ENCODE data around the gene CAT.

Gene CAT

DNA sequence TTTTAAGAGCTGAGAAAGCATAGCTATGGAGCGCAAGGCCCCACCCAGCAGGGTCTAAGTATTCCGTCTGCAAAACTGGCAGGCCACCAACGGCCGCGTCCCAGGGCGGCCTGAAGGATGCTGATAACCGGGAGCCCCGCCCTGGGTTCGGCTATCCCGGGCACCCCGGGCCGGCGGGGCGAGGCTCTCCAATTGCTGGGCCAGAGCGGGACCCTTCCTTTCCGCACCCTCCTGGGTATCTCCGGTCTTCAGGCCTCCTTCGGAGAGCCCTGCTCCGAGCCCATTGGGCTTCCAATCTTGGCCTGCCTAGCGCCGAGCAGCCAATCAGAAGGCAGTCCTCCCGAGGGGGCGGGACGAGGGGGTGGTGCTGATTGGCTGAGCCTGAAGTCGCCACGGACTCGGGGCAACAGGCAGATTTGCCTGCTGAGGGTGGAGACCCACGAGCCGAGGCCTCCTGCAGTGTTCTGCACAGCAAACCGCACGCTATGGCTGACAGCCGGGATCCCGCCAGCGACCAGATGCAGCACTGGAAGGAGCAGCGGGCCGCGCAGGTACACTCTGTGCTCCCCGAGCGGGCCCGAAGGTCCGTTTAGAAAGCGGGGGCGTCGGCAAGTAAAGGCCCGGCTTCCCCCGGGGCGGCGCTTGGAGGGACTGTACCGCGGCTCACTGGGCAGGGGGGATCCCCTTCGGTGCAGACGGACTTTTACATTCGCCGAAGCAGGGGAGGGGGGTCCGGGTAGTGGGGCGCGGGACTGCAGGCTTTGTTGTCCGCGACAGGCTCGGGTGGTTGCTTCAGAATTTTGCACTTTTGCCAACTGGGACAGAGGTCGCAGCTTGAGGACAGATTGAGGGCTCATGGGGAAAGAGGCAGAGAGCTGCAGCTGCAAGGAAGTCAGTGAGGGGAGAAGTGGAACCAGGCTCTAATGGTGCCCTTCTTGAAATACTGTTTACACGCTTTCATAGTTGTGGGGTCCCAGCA lies at the start of gene CAT:
CAT (plus strand) TSS at position 406 of the 979 bp plus-strand sequence; CDS start at position 486, 80 bp downstream.
- Histone ChIP-seq H3K9ac (ENCODE audit: low read length) (no peak within 1 kb of the TSS), H3K4me3 (ENCODE audit: low read length) (no peak within 1 kb of the TSS), H3K9me3 (ENCODE audit: control insufficient read depth, low read depth, low read length) (no peaks in the 10 kb centered on the region), H3K27ac (ENCODE audit: low read length) (no peak within 1 kb of the TSS), H3K4me1 (ENCODE audit: control insufficient read depth, low read depth, low read length) (no peaks in the 10 kb centered on the region), H3K36me3 (ENCODE audit: control insufficient read depth, low read depth, low read length) (no peaks in the 10 kb centered on the region), H3K27me3 (ENCODE audit: control insufficient read depth, insufficient read depth, low read length) (no peaks in the 10 kb centered on the region)

DNA sequence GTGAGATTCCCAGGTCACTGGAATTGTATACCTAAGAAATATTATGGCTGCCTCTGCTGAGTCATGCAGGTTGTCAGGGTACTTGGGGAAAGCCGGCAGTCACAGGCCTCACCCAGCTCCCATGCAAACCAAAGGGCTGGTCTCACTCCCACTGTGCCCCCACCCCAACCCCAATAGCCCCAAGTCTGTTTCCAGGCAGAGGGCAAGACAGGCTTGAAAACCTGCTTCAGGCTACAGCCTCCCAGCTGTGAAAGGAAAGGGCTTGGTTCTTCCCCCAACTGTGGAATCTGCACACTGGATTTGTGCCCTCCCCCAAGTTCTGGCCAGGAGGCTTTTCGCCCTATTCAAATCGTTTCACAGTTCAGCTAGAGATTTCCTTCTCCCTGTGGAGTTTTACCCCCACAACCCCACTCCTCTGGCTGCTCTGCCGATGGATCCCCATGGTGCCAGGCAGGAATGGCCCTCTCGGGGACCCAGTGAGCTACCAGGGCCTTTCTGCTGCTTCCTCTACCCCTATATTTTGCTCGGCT lies 43.9 kb upstream of the CAT start:
- no peak overlapping the region for H3K9ac ChIP-seq (ENCODE audit: low read length)
- no peak overlapping the region for H3K4me3 ChIP-seq (ENCODE audit: low read length)
- no peaks in the 10 kb centered on the region for H3K36me3 ChIP-seq (ENCODE audit: control insufficient read depth, low read depth, low read length)
- H3K9me3 ChIP-seq (ENCODE audit: control insufficient read depth, low read depth, low read length): no peaks in the 10 kb centered on the region
- no peak overlapping the region for H3K27ac ChIP-seq (ENCODE audit: low read length)
- H3K27me3 ChIP-seq (ENCODE audit: control insufficient read depth, insufficient read depth, low read length): no peaks in the 10 kb centered on the region
- no peaks in the 10 kb centered on the region for H3K4me1 ChIP-seq (ENCODE audit: control insufficient read depth, low read depth, low read length)

- Histone ChIP-seq H3K27ac (ENCODE audit: low read length) (no peak overlapping the region), H3K4me1 (ENCODE audit: control insufficient read depth, low read depth, low read length) (no peaks in the 10 kb centered on the region), H3K36me3 (ENCODE audit: control insufficient read depth, low read depth, low read length) (no peaks in the 10 kb centered on the region), H3K4me3 (ENCODE audit: low read length) (no peak overlapping the region), H3K9me3 (ENCODE audit: control insufficient read depth, low read depth, low read length) (no peaks in the 10 kb centered on the region), H3K9ac (ENCODE audit: low read length) (no peak overlapping the region), H3K27me3 (ENCODE audit: control insufficient read depth, insufficient read depth, low read length) (no peaks in the 10 kb centered on the region)
Observed at GRCh38 chr11:34395916-34396550, 42.7 kb upstream of the CAT start.

DNA sequence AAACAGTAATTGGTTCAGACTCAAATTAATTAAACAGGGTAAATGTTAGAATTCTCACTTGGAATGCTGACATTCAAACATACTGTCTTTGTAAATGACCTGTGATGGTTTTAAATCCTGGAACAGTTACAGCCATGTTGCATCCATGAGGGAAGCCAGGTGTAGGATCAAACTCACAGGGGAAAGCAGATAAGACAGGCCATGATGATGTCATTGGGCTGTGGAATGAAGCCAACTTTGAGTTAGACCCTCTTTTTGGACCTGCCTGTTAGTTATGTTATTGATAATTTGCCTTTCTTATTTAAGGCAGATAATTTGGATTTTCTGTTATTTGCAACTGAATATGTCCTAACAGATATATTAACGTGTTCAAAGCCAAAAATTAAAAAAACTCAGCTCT lies 41.6 kb upstream of the CAT start:
- Histone ChIP-seq H3K9me3 (ENCODE audit: control insufficient read depth, low read depth, low read length) (no peaks in the 10 kb centered on the region), H3K4me1 (ENCODE audit: control insufficient read depth, low read depth, low read length) (no peaks in the 10 kb centered on the region), H3K27ac (ENCODE audit: low read length) (no peak overlapping the region), H3K4me3 (ENCODE audit: low read length) (no peak overlapping the region), H3K9ac (ENCODE audit: low read length) (no peak overlapping the region), H3K36me3 (ENCODE audit: control insufficient read depth, low read depth, low read length) (no peaks in the 10 kb centered on the region), H3K27me3 (ENCODE audit: control insufficient read depth, insufficient read depth, low read length) (no peaks in the 10 kb centered on the region)

GRCh38 chr11:34397811-34398210 lies 40.9 kb upstream of the CAT start:
- Histone ChIP-seq H3K27ac (ENCODE audit: low read length) (no peak overlapping the region), H3K4me3 (ENCODE audit: low read length) (no peak overlapping the region), H3K9me3 (ENCODE audit: control insufficient read depth, low read depth, low read length) (no peaks in the 10 kb centered on the region), H3K27me3 (ENCODE audit: control insufficient read depth, insufficient read depth, low read length) (no peaks in the 10 kb centered on the region), H3K4me1 (ENCODE audit: control insufficient read depth, low read depth, low read length) (no peaks in the 10 kb centered on the region), H3K9ac (ENCODE audit: low read length) (no peak overlapping the region), H3K36me3 (ENCODE audit: control insufficient read depth, low read depth, low read length) (no peaks in the 10 kb centered on the region)

DNA sequence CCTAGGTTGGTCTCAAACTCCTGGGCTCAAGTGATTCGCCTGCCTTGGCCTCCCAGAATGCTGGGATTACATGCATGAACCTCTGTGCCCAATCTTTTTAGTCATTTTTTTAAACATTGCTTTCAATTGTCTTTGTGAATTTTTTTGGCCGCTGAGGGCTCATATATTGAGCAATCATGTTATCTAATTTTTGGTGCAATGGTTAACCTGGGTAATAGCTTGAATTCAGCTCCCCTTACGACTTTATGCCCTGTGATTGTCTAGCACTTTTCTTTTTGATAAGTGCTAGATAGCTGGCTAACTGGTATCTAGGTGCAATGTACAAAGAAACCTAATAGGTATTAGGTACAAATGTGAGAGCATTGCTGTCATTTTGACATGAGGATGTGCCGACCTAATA lies 35.3 kb upstream of the CAT start:
- H3K9ac ChIP-seq (ENCODE audit: low read length): no peak overlapping the region
- H3K27me3 ChIP-seq (ENCODE audit: control insufficient read depth, insufficient read depth, low read length): no peaks in the 10 kb centered on the region
- no peak overlapping the region for H3K4me3 ChIP-seq (ENCODE audit: low read length)
- no peaks in the 10 kb centered on the region for H3K9me3 ChIP-seq (ENCODE audit: control insufficient read depth, low read depth, low read length)
- H3K4me1 ChIP-seq (ENCODE audit: control insufficient read depth, low read depth, low read length): no peaks in the 10 kb centered on the region
- H3K27ac ChIP-seq (ENCODE audit: low read length): no peak overlapping the region
- no peaks in the 10 kb centered on the region for H3K36me3 ChIP-seq (ENCODE audit: control insufficient read depth, low read depth, low read length)

GRCh38 chr11:34404280-34404679 lies 34.5 kb upstream of the CAT start:
- no peak overlapping the region for H3K9ac ChIP-seq (ENCODE audit: low read length)
- H3K4me3 ChIP-seq (ENCODE audit: low read length): no peak overlapping the region
- no peaks in the 10 kb centered on the region for H3K4me1 ChIP-seq (ENCODE audit: control insufficient read depth, low read depth, low read length)
- H3K36me3 ChIP-seq (ENCODE audit: control insufficient read depth, low read depth, low read length): no peaks in the 10 kb centered on the region
- no peaks in the 10 kb centered on the region for H3K9me3 ChIP-seq (ENCODE audit: control insufficient read depth, low read depth, low read length)
- no peak overlapping the region for H3K27ac ChIP-seq (ENCODE audit: low read length)
- H3K27me3 ChIP-seq (ENCODE audit: control insufficient read depth, insufficient read depth, low read length): no peaks in the 10 kb centered on the region

GRCh38 chr11:34405079-34405858 lies 33.5 kb upstream of the CAT start:
- Histone ChIP-seq H3K9ac (ENCODE audit: low read length) (no peak overlapping the region), H3K27ac (ENCODE audit: low read length) (no peak overlapping the region), H3K4me3 (ENCODE audit: low read length) (no peak overlapping the region), H3K4me1 (ENCODE audit: control insufficient read depth, low read depth, low read length) (no peaks in the 10 kb centered on the region), H3K36me3 (ENCODE audit: control insufficient read depth, low read depth, low read length) (no peaks in the 10 kb centered on the region), H3K27me3 (ENCODE audit: control insufficient read depth, insufficient read depth, low read length) (no peaks in the 10 kb centered on the region), H3K9me3 (ENCODE audit: control insufficient read depth, low read depth, low read length) (no peaks in the 10 kb centered on the region)

- Histone ChIP-seq H3K9ac (ENCODE audit: low read length) (no peak overlapping the region), H3K4me3 (ENCODE audit: low read length) (no peak overlapping the region), H3K27me3 (ENCODE audit: control insufficient read depth, insufficient read depth, low read length) (no peaks in the 10 kb centered on the region), H3K27ac (ENCODE audit: low read length) (no peak overlapping the region), H3K9me3 (ENCODE audit: control insufficient read depth, low read depth, low read length) (no peaks in the 10 kb centered on the region), H3K4me1 (ENCODE audit: control insufficient read depth, low read depth, low read length) (no peaks in the 10 kb centered on the region), H3K36me3 (ENCODE audit: control insufficient read depth, low read depth, low read length) (no peaks in the 10 kb centered on the region)
Observed at GRCh38 chr11:34406413-34406812, 32.3 kb upstream of the CAT start.

GRCh38 chr11:34407121-34407813 lies 31.5 kb upstream of the CAT start:
- Histone ChIP-seq H3K9me3 (ENCODE audit: control insufficient read depth, low read depth, low read length) (no peaks in the 10 kb centered on the region), H3K4me1 (ENCODE audit: control insufficient read depth, low read depth, low read length) (no peaks in the 10 kb centered on the region), H3K4me3 (ENCODE audit: low read length) (no peak overlapping the region), H3K9ac (ENCODE audit: low read length) (no peak overlapping the region), H3K27ac (ENCODE audit: low read length) (no peak overlapping the region), H3K36me3 (ENCODE audit: control insufficient read depth, low read depth, low read length) (no peaks in the 10 kb centered on the region), H3K27me3 (ENCODE audit: control insufficient read depth, insufficient read depth, low read length) (no peaks in the 10 kb centered on the region)

Data from iPS-18a (cell line).